ENCODE results near the gene LTK.

- no peak for TF ChIP-seq POLR2A (IDR thresholded peaks at IDR 0.05; ENCODE audit: low read depth, low read length)
- TF ChIP-seq POLR2AphosphoS5 (IDR thresholded peaks at IDR 0.05; ENCODE audit: low read depth, low read length): no peak
- no peak for TF ChIP-seq SPI1 (IDR thresholded peaks at IDR 0.05; ENCODE audit: low read depth, low read length)
- TF ChIP-seq PAX5 (IDR thresholded peaks at IDR 0.05; ENCODE audit: insufficient read depth, low read length, severe bottlenecking): no peak
- no peak for TF ChIP-seq TAF1 (IDR thresholded peaks at IDR 0.05; ENCODE audit: low read depth, low read length)
- TF ChIP-seq POU2F2 (IDR thresholded peaks at IDR 0.05; ENCODE audit: low read depth, low read length): no peak
Observed at GRCh38 chr15:41512940-41513505, 604 bp downstream of the LTK start.

Measured in GM12891 (cell line).